Stimulated activated CD8-positive, alpha-beta memory T cell treated with anti-CD3 and anti-CD28 coated beads, Interleukin-4, amount 100 ng/mL, for 4 hours (primary cell): Measurements from ENCODE around the gene WNT7B.

Experiments used
- DNase-seq, 2 donors: peaks; one replicate each; pipeline ENCODE4 v3.0.0-alpha.2; 2020; ENCODE audit warnings: low read depth in 2 of 2, low spot score in 1 of 2

Gene WNT7B

DNA sequence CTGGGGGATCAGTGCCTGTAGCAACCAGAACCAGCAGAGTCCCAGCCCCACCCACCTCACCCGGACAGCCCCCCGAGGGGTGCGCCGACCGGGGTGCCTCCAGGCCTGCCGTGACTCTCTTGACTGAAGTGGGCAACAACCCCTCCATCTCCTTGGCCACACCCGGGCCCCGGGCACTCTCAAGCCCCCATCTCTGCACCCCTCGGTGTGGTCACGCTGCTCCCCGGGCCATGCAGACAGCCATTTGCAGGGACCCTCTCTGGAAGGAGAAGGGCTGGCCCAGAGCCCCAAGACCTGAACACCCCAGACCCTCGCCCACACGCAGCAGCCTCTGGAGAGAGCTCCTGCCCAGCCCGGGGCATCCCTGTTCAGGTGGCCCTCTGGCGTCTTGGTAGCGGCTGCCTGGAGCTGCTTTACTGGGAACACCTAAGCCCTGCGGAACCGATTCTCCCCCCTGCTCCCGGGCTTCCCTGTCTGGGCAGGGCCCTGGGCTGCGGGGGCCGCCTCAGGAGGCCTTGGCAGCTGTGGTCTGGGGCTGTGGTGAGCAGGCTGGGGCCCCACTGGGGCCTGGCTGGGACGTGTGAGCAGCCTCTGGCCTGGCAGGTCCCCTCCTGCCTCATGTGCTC lies 84.9 kb downstream of the WNT7B start:
- DNase-seq, result no peak

DNA sequence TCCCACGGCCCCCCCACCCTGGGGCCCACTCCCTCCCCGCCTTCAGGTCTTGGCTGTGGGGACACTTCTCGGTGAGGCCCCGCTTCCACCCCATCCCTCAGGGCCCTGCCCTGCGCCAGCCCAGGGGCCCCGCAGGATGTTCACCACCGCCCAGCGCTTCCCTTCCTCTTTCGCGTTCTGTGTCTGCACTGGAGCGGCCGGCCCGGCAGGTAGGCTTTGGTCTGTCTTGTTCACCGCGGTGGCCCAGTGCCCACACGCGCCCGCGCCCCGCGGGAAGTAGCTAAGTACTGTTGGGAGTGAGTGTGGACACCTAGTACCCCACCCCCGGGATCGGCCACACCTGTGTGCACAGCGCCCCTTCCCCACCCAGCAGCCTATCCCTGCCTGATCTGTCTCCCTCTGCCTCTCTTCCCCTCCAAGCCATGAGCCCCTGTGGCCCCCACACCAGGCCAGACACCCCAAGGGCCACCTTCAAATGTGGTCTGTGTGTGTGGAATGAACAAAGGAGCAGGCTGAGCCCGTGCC lies 85.4 kb downstream of the WNT7B start:
- no peak for DNase-seq

DNA sequence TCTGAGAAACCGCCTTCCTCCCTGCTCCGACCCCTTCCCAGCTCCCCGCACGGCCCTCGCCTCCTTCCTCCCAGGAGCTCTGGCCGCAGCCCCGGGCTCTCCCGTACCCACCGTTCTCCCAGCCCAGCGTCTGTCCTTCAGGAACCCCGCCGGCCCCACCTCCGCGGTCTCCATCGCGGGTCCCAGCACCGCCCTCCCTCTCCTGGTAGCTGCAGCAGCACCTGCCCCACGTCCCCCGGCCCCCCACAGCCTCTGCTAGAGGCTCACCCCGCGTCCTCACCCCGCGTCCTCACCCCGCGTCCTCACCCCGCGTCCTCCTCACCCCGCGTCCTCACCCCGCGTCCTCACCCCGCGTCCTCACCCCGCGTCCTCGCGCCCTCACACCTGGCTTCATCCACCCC lies 85.9 kb downstream of the WNT7B start:
- no peak for DNase-seq

DNA sequence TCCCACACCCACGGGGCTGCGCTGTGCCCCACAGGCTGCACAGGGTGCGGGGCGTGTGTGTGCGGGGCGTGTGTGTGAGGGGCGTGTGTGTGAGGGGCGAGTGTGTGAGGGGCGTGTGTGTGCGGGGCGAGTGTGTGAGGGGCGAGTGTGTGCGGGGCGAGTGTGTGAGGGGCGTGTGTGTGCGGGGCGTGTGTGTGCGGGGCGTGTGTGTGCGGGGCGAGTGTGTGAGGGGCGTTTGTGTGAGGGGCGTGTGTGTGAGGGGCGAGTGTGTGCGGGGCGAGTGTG lies 86.7 kb downstream of the WNT7B start:
- DNase-seq, result no peak

DNA sequence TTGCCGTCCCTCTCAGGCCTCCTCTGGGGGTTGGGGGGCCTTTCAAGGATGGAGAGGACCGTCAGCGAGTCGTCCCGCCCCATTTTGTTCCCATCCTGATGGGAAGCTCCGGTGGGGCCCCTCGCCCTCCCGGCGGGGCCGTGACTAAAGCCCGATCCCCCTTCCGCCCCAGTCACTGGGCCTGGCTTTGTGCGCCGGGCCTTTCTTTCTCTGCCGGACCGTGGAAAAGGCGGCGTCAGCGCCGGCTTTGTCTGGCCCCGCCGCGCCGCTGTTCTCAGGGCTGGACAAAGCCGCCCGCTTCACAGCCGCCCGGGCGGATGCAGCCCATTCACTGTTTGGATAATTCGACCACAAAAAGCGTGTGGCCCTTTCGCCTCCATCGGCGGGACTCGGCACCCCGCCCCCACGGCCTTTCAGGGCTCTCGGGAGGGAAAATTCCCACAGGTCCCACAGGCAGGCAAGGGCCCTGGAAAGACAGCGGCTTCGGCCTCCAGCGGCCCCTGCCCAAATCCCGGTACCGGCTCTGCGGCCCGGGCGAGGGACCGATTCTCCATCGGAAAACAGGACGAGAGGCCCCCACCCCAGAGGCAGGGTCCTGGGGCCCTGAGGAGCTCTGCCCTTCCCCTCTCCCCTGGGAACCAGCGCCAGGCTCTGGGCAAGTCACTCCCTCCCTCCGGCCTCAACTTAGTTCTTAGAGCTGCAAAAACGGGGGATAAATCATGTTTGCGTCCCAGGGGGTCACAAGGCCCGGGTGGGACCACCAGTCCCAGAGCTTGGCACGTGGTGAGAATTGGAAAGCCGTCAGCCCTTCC lies 87.2 kb downstream of the WNT7B start:
- DNase-seq, result no peak

DNA sequence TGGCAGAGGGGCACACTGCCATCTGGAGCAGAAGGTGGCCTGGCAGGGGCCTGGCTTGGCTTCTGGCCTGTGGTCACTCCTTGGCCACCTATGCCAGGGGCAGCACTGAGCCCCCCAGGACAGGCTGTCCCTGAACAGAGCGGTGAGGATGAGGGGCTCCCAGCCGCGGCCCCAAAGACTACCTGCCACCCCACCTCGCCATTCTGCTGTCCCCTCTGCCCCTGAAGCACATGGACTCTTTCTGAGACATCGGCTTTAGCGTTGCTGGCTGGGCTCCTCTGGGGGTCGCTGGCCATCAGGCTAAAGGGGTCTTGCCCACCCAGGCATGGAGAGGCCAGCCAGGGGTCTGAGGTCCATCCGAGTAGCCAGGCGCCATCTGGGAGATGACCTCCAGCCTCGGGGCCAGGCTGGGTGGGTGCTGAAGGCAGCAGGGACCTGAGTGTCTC lies 87.8 kb downstream of the WNT7B start:
- DNase-seq, result no peak

DNA sequence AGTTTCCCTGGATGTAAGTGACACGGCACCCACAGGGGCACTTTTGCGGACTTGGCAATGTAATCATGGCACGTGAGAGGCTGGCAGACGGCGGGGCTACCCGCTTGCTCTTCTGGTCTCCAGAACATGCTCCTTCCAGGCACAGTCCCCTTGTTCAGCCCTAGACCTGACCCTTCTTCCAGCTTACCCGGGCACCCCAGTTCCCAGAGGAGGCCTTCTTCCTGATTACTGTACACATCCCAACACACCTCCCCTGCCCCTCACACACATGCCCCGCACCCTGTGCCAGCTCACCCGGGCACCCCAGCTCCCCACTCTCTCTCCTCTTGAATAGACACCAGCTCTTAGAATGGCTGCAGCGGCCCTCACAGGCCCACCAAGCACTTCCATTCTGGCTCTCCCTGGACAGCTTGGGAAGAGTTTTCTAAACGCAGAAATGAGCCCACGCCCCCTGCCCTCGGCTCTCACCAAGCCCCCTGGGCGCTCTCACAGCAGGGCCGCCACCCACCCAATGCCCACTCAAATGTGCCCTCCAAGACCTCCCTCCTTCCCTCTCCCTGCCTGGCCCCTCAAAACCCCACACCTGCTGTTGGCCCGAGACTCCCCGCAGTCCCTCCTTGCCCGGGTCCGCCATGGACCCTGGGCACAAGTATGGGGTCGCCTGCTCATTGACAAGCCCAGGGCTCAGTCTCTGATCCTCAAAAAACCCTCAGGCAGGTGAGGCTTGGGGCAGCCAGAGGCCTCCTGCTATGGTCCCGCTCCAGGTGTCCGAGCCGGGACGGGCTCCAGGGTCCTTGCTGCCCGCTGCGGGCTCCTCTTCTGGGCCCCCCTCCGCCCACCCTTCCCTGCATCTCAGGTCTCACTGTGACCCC lies 88.5 kb downstream of the WNT7B start:
- no peak for DNase-seq

DNA sequence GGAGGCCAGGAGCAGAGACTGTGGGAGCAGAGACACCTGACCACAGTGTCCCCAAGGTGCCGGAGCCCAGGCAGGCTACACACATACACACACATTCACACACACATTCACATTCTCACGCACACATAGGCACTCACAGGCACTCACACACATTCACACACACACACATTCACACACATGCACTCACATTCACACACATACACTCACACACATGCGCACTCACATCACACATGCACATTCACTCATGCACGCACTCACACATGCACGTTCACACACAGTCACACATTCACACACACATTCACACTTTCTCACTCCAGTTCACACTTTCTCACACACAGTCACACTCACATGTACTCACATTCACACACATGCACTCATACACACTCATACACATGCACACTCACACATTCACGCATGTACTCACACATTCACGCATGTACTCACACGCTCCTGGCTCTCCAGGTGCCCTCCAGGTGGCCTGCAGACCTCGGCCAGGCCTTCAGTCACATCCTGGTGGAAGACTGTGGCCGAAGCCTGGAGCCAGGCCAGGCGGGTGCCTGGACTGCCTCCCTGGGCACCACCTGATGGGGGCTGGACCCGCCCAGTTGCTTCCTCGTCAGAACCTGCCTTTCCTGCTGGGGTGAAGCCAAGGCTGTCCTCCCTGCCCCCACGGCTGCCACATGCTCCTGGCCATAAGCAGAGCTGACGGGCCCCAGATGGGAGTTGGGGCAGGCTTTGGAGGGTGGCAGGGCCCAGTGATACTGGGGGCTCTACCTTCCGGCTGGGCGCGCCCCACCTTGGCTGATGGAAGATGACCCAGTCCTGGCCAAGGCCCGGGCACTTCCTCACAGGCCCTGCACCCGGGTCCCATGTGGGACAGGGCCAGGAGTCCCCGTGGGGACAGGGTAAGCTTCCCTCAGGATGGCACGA lies 89.5 kb downstream of the WNT7B start:
- no peak for DNase-seq

DNA sequence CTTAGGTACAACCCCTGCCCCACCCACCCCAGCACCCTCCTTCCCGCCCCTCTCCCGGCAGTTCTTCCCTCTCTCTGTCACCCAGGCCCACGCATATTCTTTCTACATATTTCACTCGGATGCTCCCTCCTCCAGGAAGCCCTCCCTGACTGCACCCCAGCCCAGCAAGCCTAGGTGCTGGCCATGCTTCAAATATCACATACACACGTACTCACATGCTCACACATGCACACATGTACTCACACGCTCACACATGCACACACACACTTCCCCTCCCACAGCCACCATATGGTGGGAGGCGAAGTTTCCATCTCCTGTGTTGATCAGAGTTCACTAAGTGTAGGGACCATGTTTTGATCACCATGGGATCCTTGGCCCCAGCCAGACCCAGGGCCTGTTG lies 90.4 kb downstream of the WNT7B start:
- no peak for DNase-seq

DNA sequence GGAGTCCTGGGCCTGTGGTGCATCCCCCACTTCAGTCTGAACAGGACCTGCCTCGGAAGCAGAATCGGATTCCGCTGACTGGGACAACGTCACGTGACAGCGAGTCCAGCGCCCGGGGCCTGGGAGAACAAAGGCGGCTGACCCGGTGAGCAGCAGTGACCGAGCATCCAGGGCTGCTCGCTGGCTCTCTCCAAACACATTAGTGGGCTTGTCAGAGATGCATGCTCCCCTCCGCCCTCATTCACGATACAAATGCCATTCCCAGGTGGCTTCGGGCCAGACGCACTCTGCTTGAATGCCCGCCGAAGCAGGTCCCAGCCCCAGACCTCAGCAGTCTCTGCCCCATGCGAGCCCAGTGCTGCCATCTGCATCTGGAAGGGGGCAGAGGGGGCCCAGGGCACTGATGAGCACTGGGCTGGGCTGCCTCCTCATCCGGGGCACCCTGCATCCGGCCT lies 91.0 kb downstream of the WNT7B start:
- DNase-seq, result no peak

DNA sequence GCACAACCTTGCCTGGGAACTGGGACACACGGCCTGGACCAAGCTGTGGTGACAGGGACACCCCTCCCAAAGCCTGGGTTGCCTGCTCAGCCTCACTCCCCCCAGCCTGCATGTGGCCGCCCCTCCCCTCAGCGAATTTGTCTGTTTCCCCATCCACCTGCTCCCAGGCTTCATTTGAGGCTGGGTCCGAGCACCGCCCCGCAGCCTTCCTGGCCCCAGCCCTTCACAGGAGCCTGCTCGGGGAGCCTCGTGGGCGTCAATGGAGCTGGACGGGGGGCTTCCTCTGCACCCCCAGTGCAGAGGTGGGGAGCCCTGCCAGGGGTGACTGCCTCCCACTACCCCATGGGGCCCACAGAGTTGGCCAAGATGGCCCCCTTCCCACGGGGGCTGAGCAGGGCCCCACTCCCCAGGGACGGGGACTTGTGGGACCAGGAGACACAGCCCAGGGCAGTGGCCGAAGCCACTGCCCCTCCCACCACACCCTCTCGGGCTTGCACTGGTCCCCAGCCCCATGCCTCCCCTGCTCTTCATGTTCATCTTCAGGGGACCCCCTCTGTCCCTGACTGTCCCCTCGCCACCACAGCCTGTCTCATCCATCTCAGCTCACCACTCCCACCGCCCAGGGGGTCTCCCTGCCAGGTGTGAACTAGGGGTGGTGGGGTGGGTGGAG lies 91.7 kb downstream of the WNT7B start:
- DNase-seq, result no peak

DNA sequence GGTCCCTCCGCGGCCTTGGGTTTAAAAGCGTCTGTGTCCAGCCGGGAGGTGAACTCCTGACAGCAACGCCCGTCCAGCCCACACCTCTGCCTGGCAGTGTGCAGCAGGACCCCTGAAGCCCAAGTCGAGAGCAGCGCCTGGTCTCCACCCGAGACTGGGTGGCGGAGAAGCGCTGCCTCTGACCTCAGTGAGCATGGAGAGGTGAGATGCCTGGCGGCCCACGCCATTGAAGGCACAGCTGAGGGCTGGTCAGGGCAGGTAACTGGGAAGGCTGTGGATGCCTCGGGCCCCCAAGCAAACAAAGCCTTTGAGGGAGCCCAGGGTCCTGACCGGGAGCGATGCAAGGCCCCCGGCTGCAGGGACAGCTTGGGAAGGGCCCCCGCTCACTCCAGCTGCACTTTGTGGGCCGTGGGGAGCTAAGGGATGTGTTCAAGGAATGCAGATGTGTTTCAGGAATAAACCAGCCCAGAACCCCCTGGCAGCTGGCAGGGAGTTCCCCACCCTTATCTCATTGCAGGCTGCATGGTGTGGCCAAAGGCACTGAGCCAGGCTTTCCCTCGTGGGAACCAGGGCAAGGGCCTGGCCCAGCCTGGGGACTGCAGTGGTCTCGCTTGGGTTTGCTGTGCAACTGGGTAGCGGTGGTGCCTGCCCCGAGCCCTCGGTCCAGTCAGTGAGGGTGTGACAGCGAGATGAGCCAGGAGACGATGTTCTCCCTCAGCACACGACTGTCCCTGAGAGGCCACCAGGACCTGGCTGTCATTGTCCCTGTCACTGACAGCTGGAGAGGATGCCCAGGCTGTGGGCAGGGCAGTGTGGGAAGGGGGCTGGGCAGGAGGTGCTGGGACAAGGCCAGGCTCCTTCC lies 92.5 kb downstream of the WNT7B start:
- DNase-seq, result no peak

DNA sequence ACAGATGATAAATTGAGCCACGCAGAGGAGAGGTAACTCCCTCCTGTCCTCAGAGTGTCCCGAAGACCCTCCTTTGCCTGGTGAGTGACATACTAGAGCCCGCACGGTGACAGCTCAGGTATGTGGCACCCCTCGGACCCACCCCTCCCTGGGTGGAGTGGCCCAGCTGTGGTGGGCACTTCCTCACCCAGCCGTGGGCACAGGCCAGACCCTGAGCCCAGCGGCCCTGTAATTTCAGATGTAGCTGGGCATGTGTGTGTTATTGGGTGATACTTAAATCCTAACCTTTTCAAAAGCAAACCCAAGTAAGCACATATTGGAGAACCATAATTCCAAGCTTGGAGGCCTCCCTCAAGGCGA lies 93.2 kb downstream of the WNT7B start:
- no peak for DNase-seq

DNA sequence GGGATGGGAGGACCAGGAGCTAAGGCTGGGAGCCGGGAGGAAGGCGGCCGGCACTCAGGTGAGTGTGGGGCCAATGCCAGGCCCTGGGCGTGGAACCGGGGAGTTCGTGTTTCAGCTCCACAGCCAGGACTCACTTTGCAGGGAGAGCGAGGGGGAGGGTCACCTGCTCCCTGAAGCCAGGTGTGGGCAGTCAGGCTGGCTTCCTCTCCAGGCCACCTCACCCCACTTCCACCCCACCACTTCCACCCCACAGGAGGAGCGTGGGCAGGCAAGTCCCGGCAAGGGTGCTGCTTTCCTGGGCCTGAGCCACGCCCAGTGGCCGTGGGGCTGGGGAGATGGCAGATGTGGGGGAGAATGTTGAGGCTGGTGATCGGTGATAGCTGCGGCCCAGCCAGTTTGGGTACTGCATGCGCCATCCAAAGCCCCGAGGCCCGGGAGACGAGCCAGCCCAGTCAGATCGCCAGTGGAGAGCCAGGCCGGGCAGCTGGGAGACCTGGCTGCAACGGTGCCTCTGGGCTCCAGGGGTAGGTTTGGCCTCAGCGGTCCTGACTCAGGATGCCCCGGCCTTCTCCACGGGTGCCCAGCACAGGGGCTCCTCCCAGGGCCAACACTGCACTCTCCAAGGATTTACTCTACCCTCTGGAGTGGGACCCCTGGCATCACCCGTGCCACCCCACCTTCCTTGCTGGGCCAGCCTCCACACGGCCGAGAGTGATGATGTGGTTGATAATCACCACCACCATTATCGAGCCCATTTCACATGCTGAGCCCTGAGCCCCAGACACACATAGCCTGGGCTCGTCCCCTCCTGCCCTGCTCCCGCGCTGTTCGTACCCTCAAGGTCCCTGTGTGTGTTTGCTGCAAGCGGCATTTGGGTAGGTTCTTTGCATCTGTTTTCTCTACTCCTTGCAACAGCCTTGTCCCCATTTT lies 93.8 kb downstream of the WNT7B start:
- DNase-seq, result no peak

DNA sequence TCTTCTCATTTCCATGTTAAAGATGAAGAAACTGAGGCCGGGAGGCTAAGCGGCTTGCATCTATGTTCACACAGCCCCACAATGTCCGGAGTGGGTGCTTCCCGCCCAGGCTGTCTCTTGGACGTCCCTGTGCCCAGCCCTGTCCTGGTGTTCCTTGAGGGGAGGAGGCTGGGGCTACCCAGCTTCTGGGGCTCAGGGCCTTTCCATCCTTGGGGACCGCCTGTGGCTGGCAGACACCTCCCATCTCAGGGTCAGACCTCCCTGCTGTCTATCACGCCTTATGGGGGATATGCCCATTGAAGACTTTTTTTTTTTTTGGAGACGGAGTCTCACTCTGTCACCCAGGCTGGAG lies 95.5 kb downstream of the WNT7B start:
- DNase-seq, result no peak

DNA sequence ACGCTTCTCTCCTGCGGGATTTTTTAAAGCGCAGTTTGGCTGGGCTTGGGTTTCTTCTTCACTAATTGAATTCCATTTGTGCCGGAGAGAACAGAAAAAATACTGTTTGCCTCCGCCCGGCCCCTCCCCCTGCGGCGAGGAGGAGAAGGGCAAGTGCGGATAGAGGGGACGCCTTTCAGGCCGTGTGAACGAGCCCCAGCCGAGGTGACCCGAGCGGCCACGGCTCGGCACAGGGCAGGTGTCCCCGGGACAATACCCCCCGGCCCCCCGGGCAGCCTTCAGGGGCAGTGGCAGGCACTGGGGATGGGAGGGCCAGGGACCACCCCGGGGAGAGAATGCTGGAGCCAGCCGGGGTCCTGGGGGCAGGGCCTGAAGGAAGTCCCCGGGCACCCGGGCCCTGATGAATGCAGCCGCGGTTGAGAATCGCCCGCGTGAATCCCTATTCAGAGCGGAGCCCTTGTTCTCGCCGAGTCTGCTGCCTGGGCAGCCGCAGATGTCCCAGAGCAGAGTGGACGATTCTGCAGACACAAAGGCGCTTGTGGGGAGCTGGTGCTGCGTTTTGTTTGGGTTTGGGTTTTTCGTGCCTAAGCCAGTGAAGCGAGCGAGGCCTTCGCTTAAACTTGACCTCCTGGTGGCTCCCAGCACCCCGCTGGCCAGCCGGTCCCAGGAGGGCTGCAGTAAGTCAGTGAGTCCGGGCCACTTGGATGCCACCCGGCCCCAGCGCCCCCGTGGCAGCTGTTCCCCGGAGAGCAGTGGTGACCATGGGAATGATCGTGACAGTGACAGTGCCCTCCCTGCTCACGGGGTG lies 96.0 kb downstream of the WNT7B start:
- DNase-seq, result no peak

DNA sequence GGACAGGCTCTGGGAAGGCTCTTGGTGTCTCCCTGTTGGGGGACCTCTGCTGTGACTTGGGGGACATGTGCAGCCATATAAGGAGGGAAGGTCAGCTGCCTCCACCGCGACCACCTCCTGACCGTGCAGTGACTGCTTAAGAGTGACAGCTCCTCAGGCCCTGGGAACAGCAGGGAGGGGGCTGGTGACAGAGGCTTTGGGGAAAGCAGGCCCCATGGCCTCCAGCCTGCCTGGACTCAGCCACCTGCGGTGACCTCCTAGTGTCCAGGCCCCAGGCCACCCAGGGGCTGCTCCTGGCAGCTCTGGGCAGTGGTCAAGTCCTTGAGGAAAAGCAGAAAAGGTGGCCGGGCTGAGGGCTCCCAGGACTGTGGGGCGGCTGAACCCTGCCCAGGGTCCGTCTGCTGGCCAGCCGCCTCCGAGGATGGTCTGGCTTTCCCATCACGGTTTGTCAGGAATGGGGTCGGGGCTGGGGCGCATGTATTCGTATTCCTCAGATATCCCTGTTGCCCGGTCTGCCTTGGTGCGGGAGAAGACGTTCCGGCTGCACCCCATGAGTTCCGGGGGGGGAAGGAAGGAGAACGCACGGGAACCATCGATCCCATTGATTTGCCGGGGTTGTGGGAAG lies 96.8 kb downstream of the WNT7B start:
- DNase-seq, result no peak
